VCaP (cell line): ENCODE measurements around the gene CCDC157.
"Not testable (repeated sequence)": the region's sequence is repeated elsewhere in the genome, so short reads cannot be mapped to it uniquely, and the experiment has no call there.

Experiments
- H3K27ac ChIP-seq: fragments of 450-650 bp; 2 replicates; pipeline ENCODE4 v1.5.1; 2017
- CTCF ChIP-seq: fragments of 450-650 bp; conservative IDR thresholded peaks from 2 replicates; pipeline ENCODE4 v1.5.1; 2017; ENCODE audit warnings: mild to moderate bottlenecking, moderate library complexity

Gene CCDC157

DNA sequence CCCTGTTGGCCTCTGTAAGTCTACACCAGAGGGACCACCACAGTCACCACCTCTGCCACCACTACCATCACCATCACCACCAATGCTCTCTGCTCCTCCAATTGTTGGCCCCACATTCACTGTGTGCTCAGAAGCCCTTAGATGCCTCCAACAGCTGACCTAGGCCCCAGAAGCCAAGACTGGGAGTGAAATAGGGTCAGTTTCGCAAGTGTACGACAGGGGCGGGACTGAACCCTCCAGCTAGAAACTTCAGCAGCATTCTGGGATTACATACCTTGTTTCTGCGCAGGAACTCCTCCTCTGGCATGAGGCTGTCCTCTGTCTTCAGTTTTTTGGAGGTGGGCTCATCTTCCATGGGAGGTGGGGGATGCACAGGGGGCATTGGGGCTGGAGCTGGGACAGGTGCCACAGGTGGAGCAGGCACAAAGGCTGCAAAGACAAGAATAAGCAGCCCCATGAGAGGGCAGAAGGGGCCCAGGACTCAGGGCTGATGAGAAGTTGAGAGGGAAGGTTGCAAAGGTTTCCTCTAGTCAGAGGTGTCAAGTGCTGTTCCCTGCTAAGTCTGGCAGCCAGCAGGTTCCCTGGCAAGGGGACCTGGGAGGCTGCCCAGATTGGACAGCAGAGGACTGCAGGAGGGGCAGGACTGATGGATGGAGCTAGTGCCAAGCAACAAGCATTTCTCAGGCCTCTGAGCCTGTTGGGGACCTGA is 19.9 kb upstream of the CCDC157 start:
- no peak overlapping the region for H3K27ac ChIP-seq
- TF ChIP-seq CTCF, result no peak

GRCh38 chr22:30337461-30337778 is 19.4 kb upstream of the CCDC157 start:
- H3K27ac ChIP-seq, result no peak overlapping the region
- TF ChIP-seq CTCF, result no peak

- H3K27ac ChIP-seq, result not testable (repeated sequence)
Observed at GRCh38 chr22:30338341-30338740, 18.5 kb upstream of the CCDC157 start.

- TF ChIP-seq CTCF, result no peak
- no peak overlapping the region for H3K27ac ChIP-seq
Observed at GRCh38 chr22:30338802-30339201, 18.0 kb upstream of the CCDC157 start.

GRCh38 chr22:30340911-30341685 is 15.7 kb upstream of the CCDC157 start:
- no peak overlapping the region for H3K27ac ChIP-seq
- no peak for TF ChIP-seq CTCF

DNA sequence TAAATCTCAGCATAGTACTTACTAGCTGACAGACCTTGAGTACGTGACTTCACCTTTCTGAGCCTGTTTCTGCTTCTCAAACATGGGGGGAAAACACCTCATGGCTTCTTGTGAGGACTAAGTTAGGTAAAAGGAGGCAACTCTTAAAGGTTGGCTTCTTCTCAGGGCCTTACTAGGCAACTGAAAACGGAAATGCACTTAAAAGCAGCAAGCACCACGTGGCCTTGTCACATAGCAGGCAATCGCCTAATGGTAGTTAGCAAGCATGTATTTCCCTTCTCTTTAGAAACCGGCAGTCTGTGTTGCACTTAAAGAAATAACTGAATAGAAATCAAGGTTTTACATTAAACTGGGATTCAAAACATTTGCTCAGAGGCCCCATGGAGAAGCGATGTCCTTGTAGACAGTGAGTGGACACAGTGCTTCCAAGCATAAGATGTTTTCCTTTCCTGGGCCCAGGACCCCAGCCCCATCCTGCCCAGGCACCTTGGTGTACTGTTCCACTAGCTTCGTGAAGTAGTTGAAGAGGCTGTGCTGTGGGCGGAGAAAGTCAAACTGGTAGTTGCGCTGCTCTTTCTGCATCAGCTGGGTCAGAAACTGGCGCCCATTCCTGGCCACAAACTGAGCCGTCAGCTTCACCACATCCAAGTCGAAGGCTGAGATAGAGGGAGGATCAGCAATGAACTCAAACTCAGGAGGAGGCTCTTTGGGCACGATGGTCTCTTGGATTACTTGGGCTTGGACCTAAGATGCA is 12.2 kb upstream of the CCDC157 start:
- H3K27ac ChIP-seq, result no peak overlapping the region
- TF ChIP-seq CTCF, result no peak

DNA sequence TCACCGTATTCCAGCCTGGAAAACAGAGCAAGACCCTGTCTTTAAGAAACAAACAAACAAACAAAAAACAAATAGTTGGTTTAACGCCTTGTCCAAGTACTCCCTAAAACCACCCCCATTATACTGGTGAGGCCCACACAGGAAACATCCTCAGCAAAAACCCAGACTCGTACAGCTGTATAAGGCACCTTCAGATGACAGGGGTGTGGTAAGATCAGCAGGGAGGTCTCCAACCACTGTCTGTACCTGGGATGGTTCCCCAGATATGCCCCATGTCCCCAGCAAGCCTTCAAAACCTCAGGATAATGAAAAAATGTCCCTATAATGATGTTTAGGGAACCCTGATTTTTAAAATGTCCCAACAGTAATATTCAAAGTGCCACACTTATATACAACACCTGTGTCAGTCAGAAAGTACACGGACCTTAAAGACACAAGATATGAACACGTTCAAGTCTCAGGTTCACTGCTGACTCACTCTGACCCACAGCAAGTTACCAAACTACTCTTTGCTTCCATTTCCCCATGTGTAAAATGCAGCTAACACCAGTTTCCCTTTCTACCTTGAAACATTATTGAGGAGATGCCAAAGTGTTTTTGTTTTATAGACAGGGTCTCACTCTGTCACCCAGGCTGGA is 9.4 kb upstream of the CCDC157 start:
- no peak overlapping the region for H3K27ac ChIP-seq
- TF ChIP-seq CTCF, result no peak
